ENCODE measurements around the gene SWI5. TPM values are rescaled to one million over a fixed set of nuclear protein-coding genes. Genes with fewer than 3 reads are reported as not detected.
A peak's percentile ranks its signal among the peaks of the same experiment; 100 is the strongest.

Gene SWI5

GRCh38 chr9:128335914-128336313 lies 59.8 kb downstream of the SWI5 start:
- DNase-seq (ENCODE audit: low spot score): no peak
- no peaks in the 10 kb centered on the region for H3K79me1 ChIP-seq (ENCODE audit: low read depth, low read length)
- no peak overlapping the region for H3K23ac ChIP-seq (ENCODE audit: low read depth, low read length, poor library complexity)
- no peak overlapping the region for H4K91ac ChIP-seq (ENCODE audit: low read depth, low read length, poor library complexity)
- no peak overlapping the region for H3K14ac ChIP-seq (ENCODE audit: low read length)
- H2AK5ac ChIP-seq (ENCODE audit: low read depth, low read length): no peak overlapping the region
- no peak overlapping the region for H3K4me3 ChIP-seq (ENCODE audit: low read length in 2 of 2)
- no peak overlapping the region for H3K27ac ChIP-seq (replicated peaks; ENCODE audit: low read length)
- peaks cover 3 to 37% of the 10 kb centered on the region in 2 donors for H3K36me3 ChIP-seq (replicated peaks in 1 of 2; ENCODE audit: control insufficient read depth in 2 of 2, insufficient read depth in 2 of 2, low read length in 2 of 2)
- no peak overlapping the region for H2BK120ac ChIP-seq (ENCODE audit: low read depth, low read length)
- H4K8ac ChIP-seq (ENCODE audit: low read depth, low read length): no peak overlapping the region
- no peak overlapping the region for H3K4ac ChIP-seq (ENCODE audit: low read length)
- no peak overlapping the region for H3K9ac ChIP-seq (ENCODE audit: low read depth, low read length, poor library complexity)
- peaks cover 0 to 3% (median 2%) of the 10 kb centered on the region in 3 experiments for H3K27me3 ChIP-seq (ENCODE audit: control insufficient read depth in 3 of 3, insufficient read depth in 3 of 3, low read depth in 1 of 3, low read length in 3 of 3)
- no peaks in the 10 kb centered on the region for H3K9me3 ChIP-seq (replicated peaks in 1 of 2; ENCODE audit: control insufficient read depth in 2 of 2, insufficient read depth in 1 of 2, low read depth in 1 of 2, low read length in 2 of 2)
- no CpG with 5 or more reads among the region's 2 CpGs for WGBS, 2 donors (ENCODE audit: extremely low coverage in 2 of 2, insufficient read length in 2 of 2, insufficient replicate concordance in 1 of 2)
- peaks cover 0 to 3% of the 10 kb centered on the region in 2 donors for H3K4me1 ChIP-seq (ENCODE audit: control insufficient read depth in 2 of 2, insufficient read depth in 1 of 2, low read depth in 1 of 2, low read length in 2 of 2)
- H2BK5ac ChIP-seq (ENCODE audit: low read length): no peak overlapping the region
- H2BK12ac ChIP-seq (ENCODE audit: low read length): no peak overlapping the region
- H3K4me2 ChIP-seq (ENCODE audit: insufficient read depth, low read length, poor library complexity, severe bottlenecking): no peak overlapping the region
- H2AFZ ChIP-seq (ENCODE audit: low read length): no peak overlapping the region
- H3K18ac ChIP-seq (ENCODE audit: low read length): no peak overlapping the region
- no peak overlapping the region for H2BK15ac ChIP-seq (ENCODE audit: low read length)

DNA sequence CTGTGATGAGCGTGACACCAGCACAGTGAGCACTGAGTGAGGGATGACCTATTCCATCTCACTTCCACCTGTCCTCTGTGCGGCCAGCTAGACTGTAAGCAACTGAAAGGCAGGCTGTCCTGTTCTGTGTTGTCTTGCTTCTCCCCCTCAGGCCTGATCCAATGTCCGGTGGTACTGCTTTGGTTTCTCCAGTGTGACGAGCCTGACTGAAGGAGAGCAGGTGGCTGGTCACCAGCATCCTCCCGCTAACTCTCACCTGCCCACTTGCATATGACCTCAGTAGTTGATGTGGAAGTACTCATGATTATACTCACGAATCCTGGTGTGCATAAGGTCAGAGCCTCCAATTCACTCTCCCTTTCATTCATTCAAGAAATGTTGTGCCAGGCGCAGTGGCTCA lies 61.9 kb downstream of the SWI5 start:
- H2BK12ac ChIP-seq (ENCODE audit: low read length): no peak overlapping the region
- no peaks in the 10 kb centered on the region for H3K9me3 ChIP-seq (replicated peaks in 1 of 2; ENCODE audit: control insufficient read depth in 2 of 2, insufficient read depth in 1 of 2, low read depth in 1 of 2, low read length in 2 of 2)
- H2AFZ ChIP-seq (ENCODE audit: low read length): no peak overlapping the region
- H3K14ac ChIP-seq (ENCODE audit: low read length): no peak overlapping the region
- no peak overlapping the region for H3K27ac ChIP-seq (replicated peaks; ENCODE audit: low read length)
- no peak overlapping the region for H3K4ac ChIP-seq (ENCODE audit: low read length)
- H3K23ac ChIP-seq (ENCODE audit: low read depth, low read length, poor library complexity): no peak overlapping the region
- WGBS, 2 donors (ENCODE audit: extremely low coverage in 2 of 2, insufficient read length in 2 of 2, insufficient replicate concordance in 1 of 2): no CpG with 5 or more reads among the region's 7 CpGs
- H3K4me1 ChIP-seq (ENCODE audit: control insufficient read depth in 2 of 2, insufficient read depth in 1 of 2, low read depth in 1 of 2, low read length in 2 of 2): peaks cover 4 to 9% of the 10 kb centered on the region in 2 donors
- H3K4me3 ChIP-seq (ENCODE audit: low read length in 2 of 2): no peak overlapping the region
- H3K9ac ChIP-seq (ENCODE audit: low read depth, low read length, poor library complexity): no peak overlapping the region
- H3K36me3 ChIP-seq (replicated peaks in 1 of 2; ENCODE audit: control insufficient read depth in 2 of 2, insufficient read depth in 2 of 2, low read length in 2 of 2): peaks cover 5 to 31% of the 10 kb centered on the region in 2 donors
- peaks cover 0 to 7% (median 2%) of the 10 kb centered on the region in 3 experiments for H3K27me3 ChIP-seq (ENCODE audit: control insufficient read depth in 3 of 3, insufficient read depth in 3 of 3, low read depth in 1 of 3, low read length in 3 of 3)
- DNase-seq (ENCODE audit: low spot score): no peak
- H3K18ac ChIP-seq (ENCODE audit: low read length): no peak overlapping the region
- no peak overlapping the region for H2AK5ac ChIP-seq (ENCODE audit: low read depth, low read length)
- H2BK15ac ChIP-seq (ENCODE audit: low read length): no peak overlapping the region
- no peak overlapping the region for H2BK120ac ChIP-seq (ENCODE audit: low read depth, low read length)
- H4K91ac ChIP-seq (ENCODE audit: low read depth, low read length, poor library complexity): no peak overlapping the region
- H4K8ac ChIP-seq (ENCODE audit: low read depth, low read length): no peak overlapping the region
- no peak overlapping the region for H2BK5ac ChIP-seq (ENCODE audit: low read length)
- H3K4me2 ChIP-seq (ENCODE audit: insufficient read depth, low read length, poor library complexity, severe bottlenecking): no peak overlapping the region
- H3K79me1 ChIP-seq (ENCODE audit: low read depth, low read length): no peaks in the 10 kb centered on the region

Small RNAs within 50 kb of the gene (small RNA-seq; reads per million reads assigned to genes)
- 54.4 reads per million, percentile 93 among the genes with 10 or more reads in this experiment for gene MIR199B (ENCODE audit: insufficient read depth)
- gene MIR3154 (ENCODE audit: insufficient read depth): not detected

Measured in neuronal stem cell (in vitro differentiated cells).